ENCODE data around the gene TRPM5.

TRPM5 gene

DNA sequence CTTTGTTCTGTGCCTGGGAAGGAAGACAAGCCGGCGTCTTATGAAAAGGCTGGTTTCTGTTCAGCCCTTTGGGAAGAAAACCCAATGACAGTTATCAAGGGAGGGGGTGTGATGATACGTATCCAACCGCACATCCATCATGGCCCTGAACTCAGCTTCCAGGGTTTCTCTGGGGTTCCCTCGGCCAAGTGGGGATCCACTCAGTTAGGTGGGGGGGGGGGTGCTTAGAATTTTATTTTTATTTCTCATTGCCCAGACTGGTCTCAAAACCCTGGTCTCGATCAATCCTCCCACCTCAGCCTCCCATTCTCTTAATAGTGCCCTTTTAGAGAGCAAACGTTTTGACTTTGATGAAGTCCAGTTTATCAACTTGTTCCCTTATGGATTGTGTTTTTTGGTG lies 26.2 kb upstream of the TRPM5 start:
- no peak for DNase-seq (ENCODE audit: low read depth)

DNA sequence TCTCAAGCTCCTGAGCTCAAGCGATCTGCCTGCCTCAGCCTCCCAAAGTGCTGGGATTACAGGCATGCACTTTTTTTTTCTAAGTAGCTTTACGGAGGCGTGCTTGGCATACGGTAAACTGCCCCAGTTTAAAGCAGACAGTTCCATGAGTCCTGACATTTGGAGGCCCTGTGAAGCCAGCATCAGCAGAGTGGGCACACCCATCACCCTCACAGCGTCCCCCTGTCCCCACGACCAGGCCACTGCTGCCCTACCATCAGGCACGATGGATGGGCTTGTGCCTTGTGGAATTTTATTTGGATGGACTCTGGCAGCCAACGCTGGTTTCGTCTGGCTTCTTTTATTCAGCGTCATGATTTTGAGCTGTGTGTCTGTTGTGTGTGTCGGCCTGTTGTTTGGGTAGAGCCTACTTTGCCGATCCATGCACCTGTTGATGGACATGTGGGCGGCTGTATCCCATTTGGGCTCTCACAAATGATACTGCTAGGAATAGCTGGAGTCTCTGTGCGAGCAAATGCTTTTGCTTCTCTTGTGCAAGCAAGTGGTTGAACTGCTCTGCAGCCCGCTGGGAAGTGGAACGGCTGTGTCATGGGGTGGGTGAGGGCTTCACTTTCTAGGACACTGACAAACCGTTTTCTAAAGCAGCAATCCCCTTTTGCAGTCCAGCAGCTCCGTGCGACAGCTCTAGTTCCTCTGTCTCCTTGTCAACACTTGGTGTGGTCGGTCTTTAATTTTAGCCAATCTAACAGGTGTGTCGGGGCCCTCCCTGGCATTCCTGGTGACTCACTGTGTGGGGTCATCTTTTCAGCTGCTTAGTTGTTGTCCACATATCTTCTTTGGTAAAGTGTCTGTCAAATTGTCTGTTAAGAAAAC lies 24.3 kb upstream of the TRPM5 start:
- no peak for DNase-seq (ENCODE audit: low read depth)

DNA sequence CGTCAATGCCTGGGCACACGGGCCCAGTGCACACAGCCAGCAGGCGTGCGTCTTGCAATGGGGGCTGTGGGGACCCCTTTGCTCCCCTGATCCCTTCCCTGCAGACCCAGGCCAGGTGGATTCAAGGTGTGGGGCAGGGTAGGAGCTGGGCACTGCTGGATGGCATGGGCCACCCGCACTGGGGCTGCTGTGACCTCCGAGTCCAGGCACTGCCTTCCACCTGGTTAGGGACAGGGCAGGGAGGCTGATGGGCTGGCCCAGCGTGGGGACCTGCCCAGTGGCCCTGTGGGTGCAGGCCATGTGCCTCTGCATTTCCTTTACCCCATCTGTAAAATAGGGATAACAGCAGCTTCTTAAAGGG lies 23.4 kb upstream of the TRPM5 start:
- DNase-seq (ENCODE audit: low read depth): no peak

GRCh38 chr11:2466869-2467694 lies 22.8 kb upstream of the TRPM5 start:
- DNase-seq (ENCODE audit: low read depth): peak; percentile 35

DNA sequence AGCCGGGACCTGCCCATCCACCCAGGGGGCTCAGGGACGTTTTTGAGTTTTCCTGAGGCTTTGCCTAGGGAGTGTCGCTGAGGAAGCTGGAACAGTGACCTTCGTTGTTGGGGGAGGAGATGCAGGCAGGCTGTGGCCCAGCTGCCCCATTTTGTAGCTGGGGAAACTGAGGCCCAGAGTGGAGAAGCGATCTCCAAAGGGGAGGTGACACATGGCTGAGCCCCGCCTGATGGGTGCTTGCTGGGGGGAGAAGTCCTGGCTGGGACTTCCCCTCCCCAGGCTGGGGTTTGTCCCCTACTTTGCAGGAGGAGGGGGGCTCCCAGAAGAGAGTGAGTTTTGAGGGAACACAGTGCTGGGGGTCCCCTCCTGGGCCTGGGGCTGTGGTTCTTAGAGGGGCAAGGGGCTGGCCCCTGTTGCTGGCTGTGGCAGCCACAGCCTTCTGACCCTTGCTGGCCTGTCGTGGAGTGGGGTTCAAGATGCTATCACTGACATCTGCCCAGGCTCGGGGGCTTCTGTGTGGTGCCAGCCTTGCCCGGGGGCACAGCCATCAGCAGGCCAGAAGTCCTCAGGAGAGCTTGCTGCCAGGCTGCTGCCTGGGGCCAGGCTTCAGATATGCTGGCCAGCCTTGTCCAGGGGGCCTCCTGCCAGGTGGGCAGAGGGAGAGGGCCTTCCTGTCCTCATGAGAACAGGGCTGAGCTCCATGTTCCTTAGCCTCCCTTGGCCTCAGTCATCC lies 21.9 kb upstream of the TRPM5 start:
- no peak for DNase-seq (ENCODE audit: low read depth)

- DNase-seq (ENCODE audit: low read depth): no peak
Observed at GRCh38 chr11:2465202-2466068, 21.1 kb upstream of the TRPM5 start.

DNA sequence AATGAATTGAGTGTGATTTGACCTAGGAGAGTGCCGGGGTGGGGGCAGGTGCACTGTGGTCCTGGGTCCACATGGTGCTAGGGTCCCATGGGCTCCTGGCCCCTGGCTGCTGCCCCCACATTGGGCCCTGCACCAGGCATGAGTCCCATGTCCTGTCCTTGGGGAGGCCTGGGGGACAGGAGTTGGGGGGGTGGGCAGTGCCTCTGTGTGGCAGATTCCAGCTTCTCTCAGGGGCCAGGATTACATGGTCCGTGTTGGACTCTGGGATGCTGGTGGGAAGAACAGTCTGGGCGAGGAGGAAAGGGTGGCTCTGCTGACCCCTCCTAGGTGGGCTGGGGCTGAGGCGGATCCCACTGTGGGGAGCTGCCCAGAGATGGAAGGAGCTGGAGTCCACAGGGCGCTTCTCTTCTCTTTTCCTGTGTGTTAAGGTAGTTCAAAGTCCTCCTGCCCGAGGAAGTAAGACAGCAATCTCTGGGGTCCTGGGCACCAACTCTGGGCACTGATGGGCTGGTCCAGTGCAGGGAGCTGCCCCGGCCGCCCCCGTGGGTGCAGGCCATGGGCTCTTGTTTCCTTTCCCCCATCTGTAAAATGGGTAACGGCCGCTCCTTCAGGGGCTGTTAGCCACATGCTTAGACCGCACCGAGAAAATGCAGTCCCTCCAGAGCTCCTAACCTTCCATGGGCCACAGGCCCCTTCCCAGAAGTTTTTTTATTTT lies 20.3 kb upstream of the TRPM5 start:
- no peak for DNase-seq (ENCODE audit: low read depth)

DNA sequence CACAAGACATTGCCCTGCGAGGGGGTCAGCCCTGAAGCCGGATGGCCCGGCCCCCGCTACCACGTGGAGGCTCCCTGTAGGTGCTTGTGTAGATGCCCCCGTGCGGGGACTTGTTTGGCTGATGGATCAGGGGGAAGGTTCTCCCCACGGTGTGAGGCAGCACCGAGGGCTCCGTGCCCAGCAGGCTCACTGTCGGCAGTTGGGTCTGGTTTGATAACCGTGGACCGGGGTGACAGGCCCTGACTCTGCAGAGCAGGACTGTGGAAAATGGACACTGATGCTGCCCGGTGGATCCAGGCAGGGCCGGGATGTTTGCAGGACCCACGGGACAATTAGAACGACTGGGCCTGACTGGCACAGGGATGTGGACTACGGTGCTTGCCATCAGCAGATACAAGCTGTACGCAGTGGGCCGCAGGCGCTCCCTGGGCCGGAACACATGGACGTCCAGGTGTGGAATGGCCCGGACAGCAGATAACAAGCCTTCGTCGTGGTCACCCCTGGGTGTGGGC lies 19.5 kb upstream of the TRPM5 start:
- DNase-seq (ENCODE audit: low read depth): no peak

GRCh38 chr11:2462986-2463765 lies 18.9 kb upstream of the TRPM5 start:
- no peak for DNase-seq (ENCODE audit: low read depth)

DNA sequence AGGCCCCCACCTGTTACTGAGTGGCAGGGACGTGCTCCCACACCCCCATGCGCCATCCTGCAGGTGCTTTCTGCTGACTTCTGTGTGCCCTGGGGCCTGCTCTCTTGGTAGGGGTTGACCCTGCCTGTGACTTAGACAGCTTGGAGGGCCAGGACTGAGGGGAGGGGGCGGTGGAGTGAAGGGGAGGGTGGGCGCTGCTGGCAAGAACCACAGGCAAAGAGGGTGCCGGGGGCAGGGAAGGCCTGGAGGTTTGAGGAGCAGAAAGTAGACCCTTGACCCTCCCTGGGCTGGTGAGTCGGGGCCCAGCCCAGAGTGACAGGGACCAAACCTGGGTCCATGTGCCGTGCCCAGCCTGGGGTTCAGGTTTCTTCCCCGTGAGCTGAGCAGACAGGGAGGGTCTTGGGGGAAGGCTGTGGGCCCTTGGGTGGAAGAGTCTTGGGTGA lies 18.2 kb upstream of the TRPM5 start:
- no peak for DNase-seq (ENCODE audit: low read depth)

DNA sequence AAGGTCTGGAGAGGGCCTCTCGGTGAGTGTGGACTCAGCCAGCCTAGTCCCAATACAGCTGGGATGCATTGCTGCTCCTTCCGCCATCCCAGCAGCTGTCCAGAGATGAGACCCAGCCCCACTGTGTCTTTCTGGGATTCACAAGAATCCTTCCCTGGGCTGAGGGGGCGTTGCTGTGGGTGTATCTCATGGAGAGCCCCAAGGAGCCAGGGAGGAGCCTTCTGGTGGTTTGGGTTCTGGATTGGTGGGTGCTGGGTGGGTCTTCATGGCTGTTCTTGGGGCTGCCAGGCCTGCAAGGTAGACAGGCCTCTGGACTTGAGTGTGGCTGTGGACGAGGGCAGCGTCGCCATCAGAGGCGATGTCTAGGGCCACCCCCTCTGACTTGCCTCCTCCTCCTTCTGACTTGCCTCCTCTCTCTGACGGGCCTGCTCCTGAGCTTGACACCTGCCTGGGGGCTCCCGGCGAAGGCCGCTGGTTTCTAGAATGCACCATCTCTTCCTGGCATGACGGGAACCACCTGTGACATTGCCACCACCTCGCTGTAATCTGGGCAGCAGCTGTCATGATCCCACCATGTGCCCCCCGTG lies 17.7 kb upstream of the TRPM5 start:
- no peak for DNase-seq (ENCODE audit: low read depth)

GRCh38 chr11:2461253-2461955 lies 17.1 kb upstream of the TRPM5 start:
- DNase-seq (ENCODE audit: low read depth): no peak

- DNase-seq (ENCODE audit: low read depth): no peak
Observed at GRCh38 chr11:2460540-2461252, 16.4 kb upstream of the TRPM5 start.

- no peak for DNase-seq (ENCODE audit: low read depth)
Observed at GRCh38 chr11:2459796-2460531, 15.7 kb upstream of the TRPM5 start.

GRCh38 chr11:2459016-2459725 lies 14.9 kb upstream of the TRPM5 start:
- DNase-seq (ENCODE audit: low read depth): no peak

- no peak for DNase-seq (ENCODE audit: low read depth)
Observed at GRCh38 chr11:2458321-2458720, 14.0 kb upstream of the TRPM5 start.

DNA sequence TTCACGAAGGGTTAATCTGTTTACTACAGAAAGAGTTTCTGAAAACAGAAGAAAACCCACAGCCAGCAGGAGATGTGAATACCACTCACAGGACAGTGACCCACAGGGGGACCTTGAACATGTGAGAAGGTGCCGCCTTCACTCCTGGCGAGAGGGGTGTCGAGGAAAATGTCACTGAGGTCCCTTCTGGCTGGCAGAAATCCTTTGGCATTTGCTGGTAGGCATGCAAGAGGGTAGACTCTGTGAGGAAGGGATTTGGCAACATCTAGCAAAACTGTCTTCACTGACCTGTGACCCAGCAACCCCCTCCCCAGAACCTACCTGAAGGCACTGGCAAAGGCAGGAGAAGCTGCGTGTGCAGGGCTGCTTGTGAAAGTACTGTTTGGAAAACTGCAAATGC lies 9.1 kb upstream of the TRPM5 start:
- no peak for DNase-seq (ENCODE audit: low read depth)
